Gastroesophageal sphincter (tissue), 3 donors: ENCODE measurements around the gene SAMD4A.

Source experiments
- POLR2A ChIP-seq, 2 donors: fragments of 450-650 bp; IDR thresholded peaks; one replicate each; pipeline ENCODE4 v1.6.1; 2017; ENCODE audit warnings: antibody characterized with exemption in 2 of 2, mild to moderate bottlenecking in 2 of 2, moderate library complexity in 1 of 2
- TF ChIP-seq, protein P1 (sequence below), 4 experiments: fragments of 200-600 bp in 2 of 4; fragments of 450-650 bp in 2 of 4; sonication (generic) in 1 of 4; IDR thresholded peaks; one replicate each; pipeline ENCODE4 v1.5.1; 2017 to 2019; ENCODE audit warnings: antibody characterized with exemption in 4 of 4, mild to moderate bottlenecking in 2 of 4, moderate library complexity in 2 of 4

DNA sequence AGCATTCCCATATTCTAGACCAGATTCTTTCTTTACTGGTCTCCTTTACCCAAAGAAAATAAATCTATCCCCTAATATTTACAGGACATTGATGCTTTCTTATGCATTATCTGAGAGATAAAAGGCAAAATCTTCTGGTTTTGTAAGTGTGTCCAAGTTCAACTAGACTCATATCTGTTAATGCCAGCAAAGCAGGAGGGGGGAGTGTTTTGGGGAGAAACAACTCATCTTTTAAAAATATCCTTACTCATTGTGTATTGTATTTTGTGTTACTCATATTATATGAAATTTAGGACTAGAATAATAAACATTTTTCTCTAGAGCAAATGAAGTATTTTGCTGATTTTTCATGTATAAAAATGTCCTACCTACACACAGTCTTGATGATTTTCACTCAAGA lies 54.8 kb downstream of the SAMD4A start:
- TF ChIP-seq, protein P1, sequence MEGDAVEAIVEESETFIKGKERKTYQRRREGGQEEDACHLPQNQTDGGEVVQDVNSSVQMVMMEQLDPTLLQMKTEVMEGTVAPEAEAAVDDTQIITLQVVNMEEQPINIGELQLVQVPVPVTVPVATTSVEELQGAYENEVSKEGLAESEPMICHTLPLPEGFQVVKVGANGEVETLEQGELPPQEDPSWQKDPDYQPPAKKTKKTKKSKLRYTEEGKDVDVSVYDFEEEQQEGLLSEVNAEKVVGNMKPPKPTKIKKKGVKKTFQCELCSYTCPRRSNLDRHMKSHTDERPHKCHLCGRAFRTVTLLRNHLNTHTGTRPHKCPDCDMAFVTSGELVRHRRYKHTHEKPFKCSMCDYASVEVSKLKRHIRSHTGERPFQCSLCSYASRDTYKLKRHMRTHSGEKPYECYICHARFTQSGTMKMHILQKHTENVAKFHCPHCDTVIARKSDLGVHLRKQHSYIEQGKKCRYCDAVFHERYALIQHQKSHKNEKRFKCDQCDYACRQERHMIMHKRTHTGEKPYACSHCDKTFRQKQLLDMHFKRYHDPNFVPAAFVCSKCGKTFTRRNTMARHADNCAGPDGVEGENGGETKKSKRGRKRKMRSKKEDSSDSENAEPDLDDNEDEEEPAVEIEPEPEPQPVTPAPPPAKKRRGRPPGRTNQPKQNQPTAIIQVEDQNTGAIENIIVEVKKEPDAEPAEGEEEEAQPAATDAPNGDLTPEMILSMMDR (IDR thresholded peaks at IDR 0.05), result no peak
- TF ChIP-seq POLR2A (IDR thresholded peaks at IDR 0.05), result no peak
